HG03571 (cell line): ENCODE data around the gene LRRN4.
"Not testable (repeated sequence)": the region's sequence is repeated elsewhere in the genome, so short reads cannot be mapped to it uniquely, and the experiment has no call there.

ENCODE experiments used
- ATAC-seq: cut with Tn5 transposase; IDR thresholded peaks from one replicate; pipeline ENCODE4 v1.9.1; 2021; ENCODE audit not compliant: unreplicated experiment

The LRRN4 gene

DNA sequence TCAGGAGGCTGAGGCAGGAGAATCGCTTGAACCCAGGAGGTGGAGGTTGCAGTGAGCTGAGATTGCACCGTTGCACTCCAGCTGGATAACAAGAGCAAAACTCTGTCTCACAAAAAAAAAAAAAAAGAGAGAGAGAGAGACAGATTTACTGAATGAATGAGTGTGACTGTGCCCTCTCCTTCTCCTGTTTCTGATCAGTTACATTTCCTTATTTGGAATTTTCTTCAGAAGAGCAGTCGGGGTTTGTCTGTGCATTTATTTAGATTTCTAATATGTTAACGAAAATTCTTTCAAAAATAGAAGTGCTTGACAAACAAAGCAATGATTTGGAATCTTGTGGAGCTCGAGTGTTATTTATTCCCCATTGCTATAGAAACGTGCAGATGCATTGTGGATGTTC is 6.4 kb upstream of the LRRN4 start:
- no peak for ATAC-seq

- no peak for ATAC-seq
These were observed 4.9 kb upstream of the LRRN4 start for GRCh38 chr20:6058684-6059295.

DNA sequence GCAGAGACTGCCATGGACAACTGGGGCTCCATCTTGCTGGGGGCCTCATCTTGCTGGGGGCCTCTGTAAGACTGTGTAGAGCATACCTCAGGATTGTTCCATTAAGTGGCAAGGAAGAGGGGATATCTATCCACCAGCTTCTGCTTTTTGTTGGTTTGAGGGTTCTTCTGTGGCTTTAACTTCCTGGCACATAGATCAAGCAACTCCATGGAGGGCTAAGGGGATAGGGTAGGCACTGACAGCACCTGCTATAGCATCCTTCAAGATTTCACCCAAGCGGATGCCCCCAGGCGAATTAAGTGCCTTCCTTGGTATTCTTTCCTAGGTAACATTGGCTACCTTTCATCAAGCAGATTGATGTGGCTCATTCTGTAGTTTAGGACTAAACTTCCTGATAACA is 3.8 kb upstream of the LRRN4 start:
- ATAC-seq = no peak

DNA sequence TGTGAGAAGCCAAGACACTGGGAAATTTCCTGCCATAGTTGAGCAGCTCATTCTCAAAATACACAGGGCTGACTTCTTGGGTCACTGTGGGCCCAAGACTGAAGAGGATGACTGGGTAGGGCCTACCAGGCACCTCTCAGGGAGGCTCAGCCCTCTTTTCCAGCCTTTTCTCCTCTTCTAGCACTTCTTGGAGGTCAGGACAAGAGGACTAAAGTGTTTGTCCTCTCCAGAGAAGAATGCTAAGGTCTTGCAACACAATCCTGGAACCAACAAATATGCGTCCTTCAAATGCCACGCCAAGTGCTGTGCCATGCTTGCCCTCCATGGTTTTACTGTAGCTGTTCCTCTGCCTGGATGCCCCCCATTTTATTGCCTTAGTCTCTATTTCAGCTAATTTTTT is 3.3 kb upstream of the LRRN4 start:
- ATAC-seq = no peak

DNA sequence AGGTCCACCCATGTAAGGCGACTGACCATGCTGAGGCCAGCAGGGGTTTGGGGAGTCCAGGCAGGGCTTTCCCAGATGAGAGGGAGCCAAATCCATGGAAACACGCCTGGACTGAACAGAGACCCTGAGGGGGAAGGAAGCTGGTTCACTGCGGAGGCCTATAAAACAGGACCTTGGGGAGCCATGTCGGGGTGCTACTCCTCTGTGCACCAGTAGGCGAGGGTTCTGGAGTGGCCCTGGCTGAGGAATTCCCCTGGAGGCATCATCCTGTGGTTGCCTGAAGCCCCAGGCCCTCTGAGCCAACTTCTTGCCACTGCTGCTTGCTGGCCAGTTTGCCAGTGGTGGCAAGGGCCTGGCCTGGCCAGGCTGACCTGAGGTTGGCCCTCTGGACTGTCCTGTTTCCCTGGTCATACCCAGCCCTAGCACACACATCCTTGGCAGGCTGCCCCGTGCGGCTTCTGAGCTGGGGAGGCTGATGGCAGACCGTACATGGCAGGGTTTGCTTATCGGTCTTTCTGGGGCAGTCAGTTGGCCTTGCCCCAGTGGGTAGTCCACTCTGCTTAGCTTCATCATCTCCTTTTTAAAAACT is 2.2 kb upstream of the LRRN4 start:
- no peak for ATAC-seq

DNA sequence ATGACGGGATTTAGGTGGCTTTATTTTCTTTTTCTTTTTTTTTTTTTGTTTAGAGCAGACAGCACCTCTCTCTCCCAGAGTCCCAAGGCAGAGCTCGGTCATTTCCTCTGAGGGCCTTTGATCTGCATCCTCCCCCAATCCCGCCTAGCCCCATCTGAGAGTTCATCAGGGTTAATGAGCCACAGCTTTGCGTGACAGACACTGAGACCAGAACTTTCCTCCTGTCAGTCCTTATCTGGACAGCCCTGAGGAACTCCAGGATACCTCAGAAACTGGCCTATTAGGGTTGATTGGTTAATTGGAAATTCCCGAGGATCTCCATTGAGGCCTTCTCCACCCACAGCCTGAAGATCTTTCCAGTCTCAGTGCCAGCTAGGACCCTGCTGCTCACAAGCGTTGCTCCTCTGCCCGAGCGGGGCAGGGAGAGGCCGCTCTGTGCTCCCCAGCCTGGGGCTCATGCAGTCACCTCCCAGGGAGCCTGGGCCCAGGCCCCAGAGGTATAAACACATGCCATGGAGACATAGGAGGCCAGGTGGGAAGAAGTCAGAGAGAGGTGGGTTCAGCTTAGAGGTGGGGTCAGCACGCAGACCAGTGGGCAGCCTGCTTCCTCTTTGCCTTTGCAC is 1.4 kb upstream of the LRRN4 start:
- ATAC-seq = no peak

DNA sequence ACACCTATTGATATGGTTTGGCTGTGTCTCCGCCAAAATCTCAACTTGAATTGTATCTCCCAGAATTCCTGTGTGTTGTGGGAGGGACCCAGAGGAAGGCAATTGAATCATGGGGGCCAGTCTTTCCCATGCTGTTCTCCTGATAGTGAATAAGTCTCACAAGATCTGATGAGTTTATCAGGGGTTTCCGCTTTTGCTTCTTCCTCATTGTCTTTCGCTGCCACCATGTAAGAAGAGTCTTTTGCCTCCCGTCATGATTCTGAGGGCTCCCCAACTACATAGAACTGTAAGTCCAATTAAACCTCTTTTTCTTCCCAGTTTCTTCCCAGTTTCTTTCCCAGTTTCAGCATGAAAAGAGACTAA is 810 bp upstream of the LRRN4 start:
- ATAC-seq = not testable (repeated sequence)

- ATAC-seq = no peak
These were observed 640 bp downstream of the LRRN4 start for GRCh38 chr20:6053064-6053775.

DNA sequence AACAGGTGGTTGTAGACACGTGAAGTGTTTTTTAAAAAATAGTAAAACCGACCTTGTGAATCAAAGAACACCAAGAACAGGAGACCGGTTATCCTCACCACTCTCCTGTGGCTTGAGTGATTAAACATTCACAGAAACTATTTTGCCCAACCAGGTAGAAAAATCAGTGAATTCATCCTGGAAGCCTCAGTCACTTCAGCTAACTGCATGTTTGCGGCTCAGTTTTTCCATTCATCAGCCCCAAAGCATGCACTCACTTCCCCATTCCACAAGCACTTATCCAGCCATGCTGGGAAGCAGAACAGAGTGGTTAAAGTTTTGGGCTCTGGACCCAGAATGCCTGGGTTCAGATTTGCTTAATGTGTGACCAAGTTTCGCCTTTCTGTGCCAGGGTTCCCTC is 2.4 kb downstream of the LRRN4 start:
- ATAC-seq = no peak

- no peak for ATAC-seq
These were observed 5.5 kb downstream of the LRRN4 start for GRCh38 chr20:6048391-6048790.

DNA sequence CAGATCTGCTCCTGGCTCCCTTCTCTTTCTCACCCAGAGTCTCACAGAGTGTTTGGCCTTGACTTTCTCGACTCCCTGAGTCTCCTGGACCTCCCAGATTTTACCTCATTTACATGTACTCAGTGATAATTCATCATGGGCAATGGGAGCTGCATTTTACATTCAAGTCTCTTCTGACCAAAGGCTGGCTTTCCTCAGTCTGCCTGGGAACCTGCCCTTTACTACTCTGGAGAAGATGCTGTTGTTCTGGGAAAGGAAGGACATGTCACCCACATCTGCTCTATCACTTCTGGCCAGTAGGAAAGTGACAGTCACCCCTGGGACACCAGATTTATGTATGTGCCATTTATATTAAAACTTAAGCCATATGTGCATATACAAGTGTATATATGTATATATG is 7.4 kb downstream of the LRRN4 start:
- ATAC-seq = no peak

GRCh38 chr20:6045566-6045965 is 8.3 kb downstream of the LRRN4 start:
- ATAC-seq = no peak

DNA sequence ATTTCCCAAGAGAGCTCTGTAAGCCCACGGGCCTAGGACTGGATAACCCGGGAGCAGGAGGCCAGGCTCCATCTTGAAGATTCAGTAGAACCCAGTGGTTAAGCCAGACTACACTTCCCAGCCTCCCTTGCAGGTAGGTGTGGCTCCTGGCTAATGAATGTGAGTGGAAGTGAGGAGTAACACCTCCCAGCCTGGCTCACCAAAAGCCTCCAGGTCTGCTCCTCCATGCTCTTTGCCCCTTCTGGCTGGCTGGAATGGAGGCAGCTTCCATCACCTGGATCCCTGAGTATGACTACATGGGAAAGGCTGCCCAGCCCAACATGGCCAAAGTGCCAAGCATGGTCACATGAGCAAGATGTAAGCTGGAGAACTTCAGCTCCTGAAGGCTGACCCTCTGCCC is 9.7 kb downstream of the LRRN4 start:
- ATAC-seq = no peak

- no peak for ATAC-seq
These were observed 12.0 kb downstream of the LRRN4 start for GRCh38 chr20:6041808-6042265.

- ATAC-seq = no peak
These were observed 12.7 kb downstream of the LRRN4 start for GRCh38 chr20:6040958-6041807.

DNA sequence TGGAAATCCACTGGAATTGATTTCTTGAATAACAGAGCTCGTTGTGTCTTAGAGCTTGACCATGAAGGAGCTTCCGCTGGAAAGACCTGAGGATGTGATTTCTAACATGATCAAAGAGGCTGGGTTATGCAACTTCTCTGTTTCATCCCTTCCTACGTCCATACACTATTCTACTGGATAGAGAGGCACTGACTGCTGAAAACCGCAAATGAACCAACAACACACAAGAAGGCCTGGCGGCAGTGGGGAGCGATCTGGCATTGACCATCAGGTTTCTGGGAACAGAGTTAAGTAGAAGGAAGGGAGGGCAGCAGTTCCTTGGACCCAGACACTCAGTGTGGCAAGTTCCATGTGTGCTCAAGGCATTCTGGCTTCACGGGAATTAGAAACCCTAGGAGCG is 13.3 kb downstream of the LRRN4 start:
- ATAC-seq = no peak

- no peak for ATAC-seq
These were observed 14.1 kb downstream of the LRRN4 start for GRCh38 chr20:6039766-6040165.

- ATAC-seq = no peak
These were observed 15.6 kb downstream of the LRRN4 start for GRCh38 chr20:6038256-6038655.

DNA sequence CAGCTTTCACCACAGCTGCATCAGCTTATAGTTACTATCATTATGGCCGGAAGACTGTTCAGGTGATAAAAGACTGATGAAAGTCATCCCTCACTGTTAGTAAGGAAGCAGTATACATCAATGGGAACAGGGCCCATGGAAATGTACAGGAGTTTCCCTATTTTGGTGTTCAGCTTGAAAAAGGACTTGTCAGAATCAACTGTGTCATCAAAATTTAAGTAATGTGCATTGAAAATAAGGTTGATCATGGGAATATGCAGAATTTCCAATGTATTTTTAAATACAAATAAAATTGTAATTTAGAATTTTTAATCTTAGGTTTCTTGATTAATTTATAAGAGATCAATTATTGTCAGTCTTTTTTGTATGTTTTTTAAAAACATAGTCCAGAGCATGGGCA is 16.8 kb downstream of the LRRN4 start:
- no peak for ATAC-seq

DNA sequence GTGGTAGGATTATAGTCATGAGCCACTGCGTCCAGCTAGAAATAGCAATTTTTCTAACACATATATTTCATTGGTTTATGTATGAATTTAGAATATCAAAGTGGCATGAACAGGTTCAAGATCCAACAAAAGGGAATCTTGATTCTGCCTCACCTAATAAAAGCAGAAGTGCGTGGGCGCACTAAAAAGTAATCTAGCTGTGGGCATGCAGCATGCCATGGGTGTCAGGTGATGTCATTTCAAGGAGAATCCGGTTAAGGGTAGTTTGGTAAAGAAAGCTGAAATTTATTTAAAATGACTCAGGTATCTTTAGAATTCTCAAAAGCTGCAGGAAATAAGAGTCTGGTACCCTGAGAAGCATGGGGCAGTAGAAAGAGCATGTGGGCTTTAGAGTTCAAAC is 17.6 kb downstream of the LRRN4 start:
- ATAC-seq = no peak
